MM.1S (cell line): ENCODE measurements around the gene GAK.

Experiments
- DNase-seq: peaks from one replicate; pipeline ENCODE4 v3.0.0-alpha.2; 2015
- H2AFZ ChIP-seq: fragments of 300-600 bp; sonication (generic); 2 replicates; pipeline ENCODE4 v1.6.0; 2016; ENCODE audit warnings: antibody characterized with exemption, low read length
- H3F3A ChIP-seq: fragments of 300-600 bp; sonication (generic); 2 replicates; pipeline ENCODE4 v1.6.1; 2016; ENCODE audit warnings: mild to moderate bottlenecking, antibody characterized with exemption, low read length, moderate library complexity, mixed read lengths; ENCODE audit not compliant: insufficient read depth
- H3K27ac ChIP-seq: fragments of 300-600 bp; sonication (generic); 2 replicates; pipeline ENCODE4 v1.5.1; 2016; ENCODE audit warnings: mild to moderate bottlenecking, low read length
- H3K27me3 ChIP-seq: fragments of 300-600 bp; sonication (generic); replicated peaks from 2 replicates; pipeline ENCODE4 v1.6.0; 2016; ENCODE audit warnings: low read length; ENCODE audit not compliant: insufficient read depth
- H3K36me3 ChIP-seq: fragments of 300-600 bp; sonication (generic); replicated peaks from 2 replicates; pipeline ENCODE4 v1.6.1; 2016; ENCODE audit warnings: mild to moderate bottlenecking, low read length, mixed read lengths; ENCODE audit not compliant: insufficient read depth
- H3K4me1 ChIP-seq: fragments of 300-600 bp; sonication (generic); 2 replicates; pipeline ENCODE4 v1.6.1; 2016; ENCODE audit warnings: low read length, mixed read lengths
- H3K4me2 ChIP-seq: fragments of 300-600 bp; sonication (generic); 2 replicates; pipeline ENCODE4 v1.6.0; 2016; ENCODE audit warnings: low read depth, low read length
- H3K4me3 ChIP-seq: fragments of 300-600 bp; sonication (generic); 2 replicates; pipeline ENCODE4 v1.5.1; 2016; ENCODE audit warnings: low read length, mixed read lengths
- H3K79me2 ChIP-seq: fragments of 300-600 bp; sonication (generic); 2 replicates; pipeline ENCODE4 v1.6.1; 2016; ENCODE audit warnings: mixed run types, low read length, mixed read lengths
- H3K9ac ChIP-seq: fragments of 300-600 bp; sonication (generic); 2 replicates; pipeline ENCODE4 v1.6.1; 2016; ENCODE audit warnings: low read length, mixed read lengths
- H3K9me2 ChIP-seq: fragments of 300-600 bp; sonication (generic); replicated peaks from 2 replicates; pipeline ENCODE4 v1.6.1; 2016; ENCODE audit warnings: mild to moderate bottlenecking, low read length, mixed read lengths; ENCODE audit not compliant: insufficient read depth
- H3K9me3 ChIP-seq: fragments of 300-600 bp; sonication (generic); replicated peaks from 2 replicates; pipeline ENCODE4 v1.6.1; 2016; ENCODE audit warnings: mild to moderate bottlenecking, low read length, mixed read lengths; ENCODE audit not compliant: insufficient read depth
- H4K20me1 ChIP-seq: fragments of 300-600 bp; sonication (generic); 2 replicates; pipeline ENCODE4 v1.6.1; 2016; ENCODE audit warnings: mild to moderate bottlenecking, low read length, moderate library complexity, mixed read lengths; ENCODE audit not compliant: insufficient read depth
- CTCF ChIP-seq: fragments of 300-600 bp; sonication (generic); IDR thresholded peaks from 2 replicates; pipeline ENCODE4 v1.5.1; 2016; ENCODE audit warnings: antibody characterized with exemption, low read length, mixed read lengths
- EZH2 ChIP-seq: fragments of 300-600 bp; sonication (generic); optimal IDR thresholded peaks from 2 replicates; pipeline ENCODE3; 2017; ENCODE audit warnings: low read depth, mild to moderate bottlenecking, antibody characterized with exemption, low read length, mixed read lengths
- EZH2phosphoT487 ChIP-seq: fragments of 300-600 bp; sonication (generic); IDR thresholded peaks from 2 replicates; pipeline ENCODE4 v1.6.1; 2018; ENCODE audit warnings: antibody characterized with exemption, low read length

Gene GAK

DNA sequence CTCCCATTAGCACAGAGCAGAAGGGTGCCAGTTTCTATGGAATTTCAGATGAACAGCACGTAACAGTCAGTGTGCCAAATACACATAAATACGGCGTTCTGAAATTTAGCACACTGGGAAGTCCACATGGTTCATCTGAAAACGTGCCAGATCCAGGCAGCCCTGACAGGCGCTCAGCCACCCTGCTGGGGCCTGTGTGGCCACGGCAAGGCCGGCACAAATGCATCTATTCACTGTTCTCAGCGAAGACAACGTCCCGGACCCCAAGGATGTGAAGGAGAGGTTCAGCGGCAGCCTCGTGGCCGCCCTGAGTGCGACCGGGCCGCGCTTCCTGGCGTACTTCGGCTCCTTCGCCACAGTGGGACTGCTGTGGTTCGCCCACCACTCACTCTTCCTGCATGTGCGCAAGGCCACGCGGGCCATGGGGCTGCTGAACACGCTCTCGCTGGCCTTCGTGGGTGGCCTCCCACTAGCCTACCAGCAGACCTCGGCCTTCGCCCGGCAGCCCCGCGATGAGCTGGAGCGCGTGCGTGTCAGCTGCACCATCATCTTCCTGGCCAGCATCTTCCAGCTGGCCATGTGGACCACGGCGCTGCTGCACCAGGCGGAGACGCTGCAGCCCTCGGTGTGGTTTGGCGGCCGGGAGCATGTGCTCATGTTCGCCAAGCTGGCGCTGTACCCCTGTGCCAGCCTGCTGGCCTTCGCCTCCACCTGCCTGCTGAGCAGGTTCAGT lies 25.6 kb upstream of the GAK start:
- no peaks in the 10 kb centered on the region for H4K20me1 ChIP-seq

GRCh38 chr4:957231-957580 lies 25.1 kb upstream of the GAK start:
- Histone ChIP-seq H4K20me1 (no peaks in the 10 kb centered on the region), H2AFZ (no peak overlapping the region), H3K36me3 (no peaks in the 10 kb centered on the region), H3K27me3 (no peaks in the 10 kb centered on the region), H3K79me2 (no peaks in the 10 kb centered on the region), H3K9ac (no peak overlapping the region), H3K9me2 (no peaks in the 10 kb centered on the region), H3K9me3 (no peaks in the 10 kb centered on the region), H3K4me1 (no peaks in the 10 kb centered on the region), H3K4me3 (no peak overlapping the region), H3K27ac (no peak overlapping the region), H3F3A (no peaks in the 10 kb centered on the region), H3K4me2 (no peak overlapping the region)
- no peak for DNase-seq
- no peak for TF ChIP-seq EZH2
- TF ChIP-seq CTCF: no peak
- TF ChIP-seq EZH2phosphoT487: no peak

More for the DNA sequence above, 25.6 kb upstream of the GAK start:
- no peak overlapping the region for H3K4me3 ChIP-seq
- no peak overlapping the region for H3K4me2 ChIP-seq
- H3K79me2 ChIP-seq: no peaks in the 10 kb centered on the region
- DNase-seq: no peak
- no peak overlapping the region for H3K9ac ChIP-seq
- H3K36me3 ChIP-seq: no peaks in the 10 kb centered on the region
- no peak overlapping the region for H2AFZ ChIP-seq
- H3K9me3 ChIP-seq: no peaks in the 10 kb centered on the region
- no peaks in the 10 kb centered on the region for H3K4me1 ChIP-seq
- H3F3A ChIP-seq: no peaks in the 10 kb centered on the region
- no peak for TF ChIP-seq EZH2phosphoT487
- no peaks in the 10 kb centered on the region for H3K9me2 ChIP-seq
- no peaks in the 10 kb centered on the region for H3K27me3 ChIP-seq
- H3K27ac ChIP-seq: no peak overlapping the region

DNA sequence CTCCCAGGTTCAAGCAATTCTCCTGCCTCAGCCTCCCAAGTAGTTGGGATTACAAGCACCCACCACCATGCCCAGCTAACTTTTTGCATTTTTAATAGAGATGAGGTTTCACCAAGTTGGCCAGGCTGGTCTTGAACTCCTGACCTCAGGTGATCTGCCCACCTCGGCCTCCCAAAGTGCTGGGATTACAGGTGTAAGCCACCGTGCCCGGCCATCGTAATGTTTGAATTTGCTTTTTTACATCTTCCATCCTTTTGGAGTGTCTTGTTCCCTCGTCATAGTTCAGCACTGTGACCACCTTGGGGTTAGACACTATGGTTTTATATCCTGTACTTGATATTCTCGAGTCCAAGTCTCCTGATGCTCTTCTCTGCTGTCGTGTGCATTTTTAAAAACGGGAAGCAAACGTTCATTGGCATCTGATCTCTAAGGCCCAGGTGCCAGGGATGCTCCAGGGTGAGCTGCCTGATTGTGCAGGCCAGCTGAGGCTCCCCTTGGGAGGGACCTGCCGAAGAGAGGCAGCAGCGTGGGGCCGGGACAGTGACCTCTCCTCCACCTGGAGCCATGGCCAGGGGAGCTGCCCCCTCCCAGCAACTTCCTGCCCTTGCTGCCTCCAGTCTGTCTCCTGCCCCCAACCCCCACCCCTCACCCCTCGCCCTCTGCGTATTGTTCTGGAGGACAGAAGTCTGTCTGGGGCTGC lies 24.6 kb upstream of the GAK start:
- no peaks in the 10 kb centered on the region for H3F3A ChIP-seq
- no peak overlapping the region for H2AFZ ChIP-seq
- no peak for TF ChIP-seq EZH2phosphoT487
- no peak for TF ChIP-seq EZH2
- TF ChIP-seq CTCF: no peak
- no peaks in the 10 kb centered on the region for H3K27me3 ChIP-seq
- no peaks in the 10 kb centered on the region for H3K9me2 ChIP-seq
- H3K79me2 ChIP-seq: no peaks in the 10 kb centered on the region
- no peaks in the 10 kb centered on the region for H3K4me1 ChIP-seq
- DNase-seq: no peak
- no peak overlapping the region for H3K4me2 ChIP-seq
- H3K9ac ChIP-seq: no peak overlapping the region
- no peaks in the 10 kb centered on the region for H4K20me1 ChIP-seq
- no peak overlapping the region for H3K27ac ChIP-seq
- H3K9me3 ChIP-seq: no peaks in the 10 kb centered on the region
- no peak overlapping the region for H3K4me3 ChIP-seq
- no peaks in the 10 kb centered on the region for H3K36me3 ChIP-seq

DNA sequence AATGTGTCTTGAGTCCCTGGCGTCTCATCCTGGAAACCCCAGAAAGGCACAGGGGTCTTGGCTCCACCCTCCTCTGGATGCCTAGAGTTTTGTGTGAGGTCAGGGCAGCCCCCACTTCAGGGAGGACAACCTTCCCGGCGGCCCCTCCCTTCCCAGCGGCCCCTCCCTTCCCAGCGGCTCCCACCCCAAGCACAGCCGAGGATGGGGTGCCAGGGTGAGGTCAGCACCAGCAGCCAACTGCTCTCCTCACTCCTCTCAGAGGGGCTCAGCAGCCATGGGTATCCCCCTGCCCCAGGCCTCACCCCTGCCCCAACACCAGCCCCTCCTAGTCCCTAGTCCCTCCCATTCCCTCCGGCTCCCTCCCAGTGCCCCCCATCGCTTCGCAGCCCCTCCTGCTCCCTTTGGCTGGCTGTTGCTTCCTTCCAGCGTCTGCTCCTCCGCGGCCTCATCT lies 23.8 kb upstream of the GAK start:
- Histone ChIP-seq H3K9me2 (no peaks in the 10 kb centered on the region), H2AFZ (no peak overlapping the region), H3K27me3 (no peaks in the 10 kb centered on the region), H3K4me3 (no peak overlapping the region), H3K4me2 (no peak overlapping the region), H3K4me1 (no peaks in the 10 kb centered on the region), H3K27ac (no peak overlapping the region), H3K9ac (no peak overlapping the region), H3K36me3 (no peaks in the 10 kb centered on the region), H4K20me1 (no peaks in the 10 kb centered on the region), H3K9me3 (no peaks in the 10 kb centered on the region), H3F3A (no peaks in the 10 kb centered on the region), H3K79me2 (no peaks in the 10 kb centered on the region)
- no peak for TF ChIP-seq EZH2phosphoT487
- no peak for TF ChIP-seq EZH2
- TF ChIP-seq CTCF: no peak
- DNase-seq: no peak
